Measurements from ENCODE around the gene TOP3A. TPM values are rescaled to one million over a fixed set of nuclear protein-coding genes. Genes with fewer than 3 reads are reported as not detected.

TOP3A gene
- total RNA-seq, 2 experiments from 2014 or later: 57.6 to 62.8 TPM

- no peaks in the 10 kb centered on the region for H3K27me3 Mint-ChIP-seq
- CTCF ChIA-PET: interaction anchor here (1.0 to 1.7 kb wide), 4 partner anchors 19 to 364 kb away, joined by 3 to 8 read pairs (median 4); partner anchors contain the start of gene ALKBH5
- no peak for DNase-seq
- H3K4me1 Mint-ChIP-seq: peaks cover 35% of the 10 kb centered on the region
- H3K9me3 Mint-ChIP-seq: no peaks in the 10 kb centered on the region
- H3K36me3 Mint-ChIP-seq (ENCODE audit: low read depth): peaks cover 3% of the 10 kb centered on the region
- POLR2A ChIA-PET: no interaction called here
- peak overlapping the region; percentile 76 for H3K4me3 Mint-ChIP-seq
- peak overlapping the region; percentile 86 for H3K27ac Mint-ChIP-seq
These were observed 53.1 kb downstream of the TOP3A start for GRCh38 chr17:18261659-18262058.

GRCh38 chr17:18261146-18261515 lies 53.7 kb downstream of the TOP3A start:
- Mint-ChIP-seq H3K27me3 (no peaks in the 10 kb centered on the region), H3K36me3 (ENCODE audit: low read depth) (peaks cover 7% of the 10 kb centered on the region), H3K4me3 (peak overlapping the region; percentile 76), H3K27ac (peak overlapping the region; percentile 86), H3K4me1 (peaks cover 38% of the 10 kb centered on the region), H3K9me3 (no peaks in the 10 kb centered on the region)
- ChIA-PET POLR2A (interaction anchor here (0.7 kb wide), 1 partner anchor 37 kb away, joined by 3 read pairs; no protein-coding TSS in a partner anchor), CTCF (interaction anchor here (1.0 to 1.7 kb wide), 5 partner anchors 20 to 365 kb away, joined by 3 to 8 read pairs (median 4); partner anchors contain the start of gene ALKBH5)
- DNase-seq: peak; percentile 35

- Mint-ChIP-seq H3K4me1 (peaks cover 43% of the 10 kb centered on the region), H3K36me3 (ENCODE audit: low read depth) (peaks cover 10% of the 10 kb centered on the region), H3K27ac (peak within 1 kb of the TSS; percentile 86), H3K27me3 (no peaks in the 10 kb centered on the region), H3K4me3 (peak within 1 kb of the TSS; percentile 76), H3K9me3 (no peaks in the 10 kb centered on the region)
- DNase-seq: peak; percentile 95
- ChIA-PET POLR2A (interaction anchor here (0.7 kb wide), 1 partner anchor 36 kb away, joined by 3 read pairs; no protein-coding TSS in a partner anchor), CTCF (interaction anchor here (1.0 to 1.7 kb wide), 5 partner anchors 20 to 77 kb away, joined by 3 to 8 read pairs (median 3); partner anchors contain the start of gene ALKBH5)
These were observed 54.3 kb downstream of the TOP3A start, which contains the start of gene MIEF2 for GRCh38 chr17:18260332-18261145. MIEF2 (plus strand) TSS chr17:18260662; CDS start chr17:18262721, 2,059 bp downstream.

GRCh38 chr17:18259621-18260331 lies 55.0 kb downstream of the TOP3A start:
- H3K36me3 Mint-ChIP-seq (ENCODE audit: low read depth): peaks cover 10% of the 10 kb centered on the region
- peak overlapping the region; percentile 86 for H3K27ac Mint-ChIP-seq
- H3K9me3 Mint-ChIP-seq: no peaks in the 10 kb centered on the region
- peaks cover 45% of the 10 kb centered on the region for H3K4me1 Mint-ChIP-seq
- H3K4me3 Mint-ChIP-seq: peak overlapping the region; percentile 76
- CTCF ChIA-PET: interaction anchor here (1.4 to 1.7 kb wide), 4 partner anchors 26 to 41 kb away, joined by 3 to 8 read pairs (median 3); no protein-coding TSS in a partner anchor
- POLR2A ChIA-PET: no interaction called here
- no peaks in the 10 kb centered on the region for H3K27me3 Mint-ChIP-seq
- no peak for DNase-seq

GRCh38 chr17:18258356-18259038 lies 56.3 kb downstream of the TOP3A start, which contains the start of gene FLII:
FLII (minus strand) TSS chr17:18258738; CDS start chr17:18258690, 48 bp downstream.
- DNase-seq: peak; percentile 47
- Mint-ChIP-seq H3K4me1 (peaks cover 45% of the 10 kb centered on the region), H3K36me3 (ENCODE audit: low read depth) (peaks cover 14% of the 10 kb centered on the region), H3K9me3 (no peaks in the 10 kb centered on the region), H3K27ac (peak within 1 kb of the TSS; percentile 93), H3K27me3 (no peaks in the 10 kb centered on the region), H3K4me3 (peak within 1 kb of the TSS; percentile 98)
- ChIA-PET POLR2A (no interaction called here), CTCF (interaction anchor here (1.4 to 1.7 kb wide), 2 partner anchors 34 to 36 kb away, joined by 3 read pairs; no protein-coding TSS in a partner anchor)

- peaks cover 45% of the 10 kb centered on the region for H3K4me1 Mint-ChIP-seq
- peaks cover 11% of the 10 kb centered on the region for H3K36me3 Mint-ChIP-seq (ENCODE audit: low read depth)
- CTCF ChIA-PET: no interaction called here
These were observed 56.8 kb downstream of the TOP3A start for GRCh38 chr17:18257982-18258355.

GRCh38 chr17:18257268-18257981 lies 57.4 kb downstream of the TOP3A start:
- H3K4me1 Mint-ChIP-seq: peaks cover 45% of the 10 kb centered on the region
- H3K27me3 Mint-ChIP-seq: no peaks in the 10 kb centered on the region
- ChIA-PET POLR2A (no interaction called here), CTCF (no interaction called here)
- peak overlapping the region; percentile 98 for H3K4me3 Mint-ChIP-seq
- peak overlapping the region; percentile 93 for H3K27ac Mint-ChIP-seq
- no peaks in the 10 kb centered on the region for H3K9me3 Mint-ChIP-seq
- DNase-seq: peak; percentile 16
- peaks cover 15% of the 10 kb centered on the region for H3K36me3 Mint-ChIP-seq (ENCODE audit: low read depth)

More at GRCh38 chr17:18257982-18258355, 56.8 kb downstream of the TOP3A start:
- Mint-ChIP-seq H3K9me3 (no peaks in the 10 kb centered on the region), H3K27ac (peak overlapping the region; percentile 93), H3K27me3 (no peaks in the 10 kb centered on the region), H3K4me3 (peak overlapping the region; percentile 98)
- peak; percentile 57 for DNase-seq
- POLR2A ChIA-PET: no interaction called here

GRCh38 chr17:18256776-18257175 lies 58.0 kb downstream of the TOP3A start:
- Mint-ChIP-seq H3K36me3 (ENCODE audit: low read depth) (peaks cover 16% of the 10 kb centered on the region), H3K27ac (peak overlapping the region; percentile 72), H3K4me1 (peaks cover 41% of the 10 kb centered on the region), H3K9me3 (no peaks in the 10 kb centered on the region), H3K4me3 (peak overlapping the region; percentile 98), H3K27me3 (no peaks in the 10 kb centered on the region)
- ChIA-PET POLR2A (no interaction called here), CTCF (interaction anchor here (0.8 kb wide), 1 partner anchor 17 kb away, joined by 3 read pairs; no protein-coding TSS in a partner anchor)
- DNase-seq: no peak

- CTCF ChIA-PET: interaction anchor here (0.6 to 0.8 kb wide), 2 partner anchors 16 to 431 kb away, joined by 3 to 4 read pairs; no protein-coding TSS in a partner anchor
- Mint-ChIP-seq H3K27me3 (no peaks in the 10 kb centered on the region), H3K4me1 (peaks cover 37% of the 10 kb centered on the region), H3K4me3 (peak overlapping the region; percentile 34), H3K36me3 (ENCODE audit: low read depth) (peaks cover 21% of the 10 kb centered on the region), H3K27ac (no peak overlapping the region), H3K9me3 (no peaks in the 10 kb centered on the region)
- POLR2A ChIA-PET: no interaction called here
- no peak for DNase-seq
These were observed 58.4 kb downstream of the TOP3A start for GRCh38 chr17:18256351-18256750.

GRCh38 chr17:18254888-18255649 lies 59.7 kb downstream of the TOP3A start:
- no peak for DNase-seq
- Mint-ChIP-seq H3K27ac (peak overlapping the region; percentile 25), H3K9me3 (no peaks in the 10 kb centered on the region), H3K4me1 (peaks cover 32% of the 10 kb centered on the region), H3K27me3 (no peaks in the 10 kb centered on the region), H3K36me3 (ENCODE audit: low read depth) (peaks cover 31% of the 10 kb centered on the region), H3K4me3 (no peak overlapping the region)
- ChIA-PET POLR2A (no interaction called here), CTCF (interaction anchor here (0.7 to 1.2 kb wide), 2 partner anchors 9 to 32 kb away, joined by 3 read pairs; no protein-coding TSS in a partner anchor)

All from activated CD4-positive, alpha-beta T cell treated with anti-CD3 and anti-CD28 coated beads, Interleukin-2, amount 10 ng/mL, durations not matched to agents 7 days and 5 days (primary cell).